CD1c-positive myeloid dendritic cell (primary cell): ENCODE results near the gene KLHL33.
A peak's percentile ranks its signal among the peaks of the same experiment; 100 is the strongest.
"Not testable (repeated sequence)": the region's sequence is repeated elsewhere in the genome, so short reads cannot be mapped to it uniquely, and the experiment has no call there.

Experiments
- DNase-seq: peaks from one replicate; pipeline ENCODE4 v3.0.0-alpha.2; 2016; ENCODE audit errors: extremely low spot score

Gene KLHL33

GRCh38 chr14:20452831-20453230, 16.9 kb upstream of the KLHL33 start:
- not testable (repeated sequence) for DNase-seq

GRCh38 chr14:20446889-20447288, 10.9 kb upstream of the KLHL33 start:
- DNase-seq: no peak

GRCh38 chr14:20443650-20444049, 7.7 kb upstream of the KLHL33 start:
- not testable (repeated sequence) for DNase-seq

GRCh38 chr14:20441461-20441860, 5.5 kb upstream of the KLHL33 start:
- DNase-seq: peak; percentile 58

GRCh38 chr14:20440882-20441281, 4.9 kb upstream of the KLHL33 start:
- DNase-seq: peak; percentile 48

- no peak for DNase-seq
These were observed 4.5 kb upstream of the KLHL33 start for GRCh38 chr14:20440465-20440864.

GRCh38 chr14:20438664-20439063, 2.7 kb upstream of the KLHL33 start:
- peak; percentile 28 for DNase-seq

- DNase-seq: no peak
These were observed 393 bp upstream of the KLHL33 start for GRCh38 chr14:20436363-20436755.

- DNase-seq: no peak
These were observed 1.0 kb downstream of the KLHL33 start for GRCh38 chr14:20434701-20435581.

- DNase-seq: no peak
These were observed 5.9 kb downstream of the KLHL33 start for GRCh38 chr14:20429801-20430669.

- DNase-seq: no peak
These were observed 7.2 kb downstream of the KLHL33 start for GRCh38 chr14:20428802-20429201.

GRCh38 chr14:20428010-20428365, 8.0 kb downstream of the KLHL33 start:
- DNase-seq: no peak

GRCh38 chr14:20427231-20428009, 8.5 kb downstream of the KLHL33 start:
- DNase-seq: peak; percentile 86

- DNase-seq: no peak
These were observed 11.1 kb downstream of the KLHL33 start for GRCh38 chr14:20424851-20425250.

GRCh38 chr14:20422886-20423285, 13.1 kb downstream of the KLHL33 start:
- no peak for DNase-seq

- no peak for DNase-seq
These were observed 14.7 kb downstream of the KLHL33 start for GRCh38 chr14:20421267-20421666.

GRCh38 chr14:20419419-20419818, 16.5 kb downstream of the KLHL33 start:
- no peak for DNase-seq

- no peak for DNase-seq
These were observed 17.5 kb downstream of the KLHL33 start for GRCh38 chr14:20418501-20418909.

GRCh38 chr14:20417250-20418186, 18.4 kb downstream of the KLHL33 start:
- no peak for DNase-seq

- no peak for DNase-seq
These were observed 19.7 kb downstream of the KLHL33 start for GRCh38 chr14:20416223-20416622.

- DNase-seq: peak; percentile 81
These were observed 20.2 kb downstream of the KLHL33 start for GRCh38 chr14:20415782-20416206.
